Erythroblast (primary cell): ENCODE results near the gene PTPRT.

ENCODE experiments used
- GATA1 ChIP-seq: IDR thresholded peaks from 2 replicates; pipeline ENCODE4 v1.6.1; 2011; ENCODE audit warnings: low read depth, mild to moderate bottlenecking, control low read depth, low read length, moderate library complexity
- POLR2A ChIP-seq: IDR thresholded peaks from 2 replicates; pipeline ENCODE4 v1.6.1; 2011; ENCODE audit warnings: mild to moderate bottlenecking, low read length

- TF ChIP-seq POLR2A (no peak), GATA1 (no peak)
Observed at GRCh38 chr20:42484335-42484734, 705.4 kb downstream of the PTPRT start.
